NCI-H748 (cell line): ENCODE data around the gene LRRC61.

ENCODE experiments used
- DNase-seq: peaks from one replicate; lab custom pipeline; 2025; ENCODE audit not compliant: unreplicated experiment; lab: John Stamatoyannopoulos, UW

LRRC61 gene

DNA sequence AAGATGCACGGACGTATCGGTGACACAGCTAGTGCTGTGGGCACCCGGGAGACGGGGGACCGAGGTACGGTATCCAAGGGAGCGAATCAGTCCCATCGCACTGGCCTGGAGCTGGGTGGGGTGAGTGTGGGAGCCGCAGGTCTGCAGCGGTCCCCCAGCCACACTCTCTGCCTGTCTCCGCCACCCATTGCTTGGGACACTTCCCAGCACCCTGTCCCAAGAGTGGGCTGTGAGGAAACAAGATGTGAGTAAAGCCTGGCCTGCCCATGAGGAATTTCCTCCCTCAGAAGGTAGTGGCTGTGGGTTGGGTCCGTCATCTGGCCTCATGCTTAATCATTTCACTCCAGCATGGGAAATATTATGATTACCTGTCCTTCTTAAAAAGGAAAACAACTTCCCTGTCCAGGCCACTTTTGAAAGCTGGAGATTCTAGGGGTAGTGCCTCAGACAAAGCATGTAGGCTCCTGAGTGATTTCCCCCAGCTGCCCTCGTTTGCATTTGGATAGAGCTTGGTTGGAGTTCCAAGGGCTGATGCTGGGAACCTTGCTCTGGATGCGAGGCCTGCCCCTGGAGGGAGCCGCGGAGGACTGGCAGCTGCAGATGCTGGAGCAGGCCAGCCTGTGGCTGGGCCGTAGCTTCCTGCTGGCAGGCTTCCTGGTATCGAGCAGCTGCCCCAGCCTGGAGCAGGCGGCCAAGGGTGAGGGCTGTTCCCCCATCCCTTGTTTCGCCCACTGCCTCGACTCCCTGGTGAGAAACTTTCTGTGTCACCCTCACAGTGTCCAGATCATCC is 6.4 kb downstream of the LRRC61 start:
- DNase-seq, result no peak

DNA sequence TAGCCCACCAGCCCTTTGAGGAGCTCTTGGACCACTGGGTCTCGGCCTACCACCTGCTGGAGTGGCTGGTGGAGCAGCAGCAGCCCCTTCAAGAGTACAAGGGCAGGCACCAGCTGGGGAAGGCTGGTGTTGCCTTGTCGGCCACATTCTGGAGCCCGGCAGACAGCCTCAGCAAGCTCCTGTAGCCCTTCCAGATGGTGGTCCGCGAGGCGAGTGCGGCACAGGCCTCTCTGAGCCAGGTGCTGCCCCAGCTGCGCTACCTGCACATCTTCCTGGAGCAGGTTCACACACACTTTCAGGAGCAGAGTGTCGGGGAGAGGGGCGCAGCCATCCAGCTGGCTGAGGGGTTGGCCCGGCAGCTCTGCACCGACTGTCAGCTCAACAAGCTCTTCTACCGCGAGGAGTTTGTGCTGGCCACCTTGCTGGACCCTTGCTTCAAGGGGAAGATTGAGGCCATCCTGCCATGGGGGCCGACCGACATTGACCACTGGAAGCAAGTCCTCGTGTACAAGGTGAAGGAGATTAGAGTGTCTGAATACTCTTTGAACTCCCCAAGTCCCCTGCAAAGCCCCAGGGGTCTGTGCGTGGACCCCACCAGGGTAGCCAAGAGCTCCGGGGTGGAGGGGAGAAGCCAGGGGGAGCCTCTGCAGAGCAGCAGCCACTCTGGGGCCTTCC is 7.2 kb downstream of the LRRC61 start:
- DNase-seq, result no peak

DNA sequence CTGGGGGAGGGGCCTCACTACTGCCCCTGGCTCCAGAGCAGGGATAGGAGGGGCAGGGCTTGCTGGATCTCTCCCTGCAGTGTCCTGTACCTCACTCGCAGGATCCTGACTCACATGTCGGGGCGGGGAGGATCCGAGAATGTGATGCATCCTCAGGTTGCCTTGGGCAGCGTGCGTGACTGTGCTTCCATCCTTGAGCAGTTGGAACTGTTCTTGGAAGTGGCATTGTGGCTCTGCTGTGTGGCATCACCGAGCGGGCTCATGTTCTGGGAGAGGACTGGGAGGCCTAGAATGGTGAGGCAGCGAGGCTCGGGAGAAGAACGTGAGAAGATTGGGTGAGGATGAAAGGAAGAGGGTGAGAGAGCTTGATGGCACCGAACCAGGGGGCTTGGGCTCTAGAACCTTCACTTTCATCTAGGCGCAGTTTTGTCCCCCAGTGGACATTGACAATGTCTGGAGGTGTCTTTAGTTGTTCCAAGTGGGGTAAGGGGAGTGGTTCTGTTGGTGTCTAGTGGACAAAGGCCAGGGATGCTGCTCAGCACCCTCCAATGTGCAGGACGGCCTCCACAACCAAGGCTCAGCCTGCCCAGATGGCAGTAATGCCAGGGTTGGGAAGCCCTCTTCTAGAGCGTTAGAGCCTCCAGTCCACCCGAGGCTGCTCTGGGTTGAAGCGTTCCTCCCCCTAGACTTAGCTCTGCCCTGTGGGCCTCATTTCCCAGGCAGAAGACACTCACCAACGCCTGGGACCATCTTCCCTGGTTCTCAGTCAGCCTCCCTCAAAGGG is 9.9 kb downstream of the LRRC61 start:
- DNase-seq, result no peak

DNA sequence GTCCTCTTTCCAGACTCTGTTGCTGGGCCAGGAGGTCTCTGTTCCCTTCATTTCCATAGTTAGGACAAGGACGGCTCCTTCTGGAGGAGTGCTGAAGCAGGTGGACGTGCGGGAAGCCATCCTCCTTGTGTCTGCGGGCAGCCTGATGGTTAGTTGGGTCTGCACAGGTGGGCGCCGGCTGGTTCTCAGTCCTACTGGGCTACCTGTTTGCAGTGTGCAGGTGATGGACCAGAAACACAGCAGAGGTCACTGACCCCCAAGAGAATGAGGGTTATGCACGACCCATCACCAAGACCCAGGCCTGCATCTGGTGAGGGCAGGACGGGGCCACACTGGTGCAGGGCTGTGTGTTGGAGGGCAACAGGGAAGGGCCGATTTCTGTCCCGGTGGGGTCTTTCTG is 10.5 kb downstream of the LRRC61 start:
- no peak for DNase-seq

DNA sequence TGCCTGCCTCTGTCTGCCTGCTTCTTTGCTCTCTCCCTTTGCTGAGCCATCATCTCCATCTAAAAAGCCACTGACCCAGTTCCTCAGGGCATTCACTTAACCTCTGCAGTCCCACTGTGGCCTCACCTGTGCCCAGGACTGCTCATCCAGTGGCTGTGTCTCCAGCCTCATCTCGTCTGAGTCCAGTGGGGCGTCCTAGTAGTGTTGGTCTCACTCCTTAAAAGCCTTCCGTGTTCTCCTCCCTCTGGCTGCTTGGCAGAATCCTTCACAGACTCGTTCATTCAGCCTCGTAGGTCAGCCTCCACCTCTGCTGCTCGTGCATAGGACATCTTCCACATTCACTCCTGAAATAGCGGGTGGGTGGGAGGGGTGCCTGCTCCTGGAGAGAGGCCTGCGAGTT is 11.0 kb downstream of the LRRC61 start:
- DNase-seq, result no peak

DNA sequence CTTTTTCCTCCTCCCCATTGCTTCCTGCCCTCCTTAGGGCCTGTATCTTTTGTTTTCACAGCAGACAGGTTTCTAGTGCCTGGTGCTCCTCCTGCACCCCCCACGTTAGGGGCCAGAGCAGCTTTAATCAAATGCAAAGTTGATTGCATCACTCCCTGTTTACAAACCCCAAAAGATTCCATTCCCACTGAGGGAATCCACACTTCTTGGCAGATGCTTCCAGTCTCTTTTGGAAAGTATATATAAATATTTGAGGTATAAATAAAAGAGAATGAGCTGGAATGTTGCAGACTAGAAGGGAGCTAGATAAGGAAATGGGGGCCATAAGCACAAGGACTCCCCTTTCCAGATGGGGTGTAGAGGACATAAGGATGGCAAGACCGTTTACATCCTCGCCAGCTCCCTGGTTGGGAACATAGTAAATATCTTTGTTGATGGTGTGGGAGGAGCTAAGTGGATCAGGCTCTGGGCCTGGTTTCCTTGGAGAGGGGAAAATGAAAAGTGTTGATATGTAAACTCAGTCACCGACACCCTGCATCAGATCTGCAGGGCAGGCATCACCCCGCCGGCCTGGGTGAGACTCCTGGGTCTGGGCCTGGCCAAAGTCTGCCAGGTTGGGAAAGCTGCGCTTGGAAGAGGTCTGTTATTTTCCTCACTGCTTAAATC is 12.1 kb downstream of the LRRC61 start:
- DNase-seq, result no peak

DNA sequence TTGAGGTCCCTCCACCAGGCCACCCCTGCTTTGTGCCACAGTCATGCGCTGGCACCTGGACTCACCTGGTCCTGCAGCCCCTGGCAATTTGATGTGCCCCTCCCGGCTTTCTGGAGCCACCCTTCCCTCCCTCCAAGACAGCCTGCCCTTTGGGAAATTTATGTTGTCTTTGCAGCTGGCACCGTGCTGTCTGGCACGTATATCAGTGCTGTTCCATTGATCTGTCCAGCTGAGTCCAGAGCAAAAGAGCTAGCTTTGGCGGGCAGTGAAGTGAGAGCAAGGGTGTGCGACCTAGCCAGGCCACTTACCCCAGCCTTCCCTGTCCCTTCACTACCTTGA is 12.6 kb downstream of the LRRC61 start:
- DNase-seq, result no peak

DNA sequence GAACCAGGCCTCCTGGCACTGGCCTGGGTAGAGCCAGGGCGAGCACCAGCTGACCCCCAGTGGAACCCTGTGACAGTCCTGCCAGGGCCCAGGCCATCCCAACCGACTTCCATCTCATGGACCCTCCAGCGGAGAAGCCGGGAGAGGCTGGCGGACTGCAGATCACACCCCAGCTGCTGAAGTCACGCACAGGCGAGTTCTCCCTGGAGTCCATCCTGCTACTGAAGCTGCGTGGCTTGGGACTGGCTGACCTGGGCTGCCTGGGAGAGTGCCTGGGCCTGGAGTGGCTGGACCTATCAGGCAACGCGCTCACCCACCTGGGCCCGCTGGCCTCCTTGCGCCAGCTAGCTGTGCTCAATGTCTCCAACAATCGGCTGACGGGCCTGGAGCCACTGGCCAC is 13.6 kb downstream of the LRRC61 start:
- DNase-seq, result no peak

DNA sequence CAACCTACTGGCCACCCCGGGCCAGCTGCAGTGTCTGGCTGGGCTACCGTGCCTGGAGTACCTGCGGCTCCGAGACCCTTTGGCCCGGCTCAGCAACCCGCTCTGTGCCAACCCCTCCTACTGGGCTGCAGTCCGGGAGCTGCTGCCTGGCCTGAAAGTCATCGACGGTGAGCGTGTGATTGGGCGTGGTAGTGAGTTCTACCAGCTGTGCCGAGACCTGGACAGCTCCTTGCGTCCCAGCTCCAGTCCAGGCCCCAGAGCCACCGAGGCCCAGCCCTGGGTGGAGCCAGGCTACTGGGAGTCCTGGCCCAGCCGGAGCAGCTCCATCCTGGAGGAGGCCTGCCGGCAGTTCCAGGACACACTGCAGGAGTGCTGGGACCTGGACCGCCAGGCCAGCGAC is 14.0 kb downstream of the LRRC61 start:
- DNase-seq, result no peak

DNA sequence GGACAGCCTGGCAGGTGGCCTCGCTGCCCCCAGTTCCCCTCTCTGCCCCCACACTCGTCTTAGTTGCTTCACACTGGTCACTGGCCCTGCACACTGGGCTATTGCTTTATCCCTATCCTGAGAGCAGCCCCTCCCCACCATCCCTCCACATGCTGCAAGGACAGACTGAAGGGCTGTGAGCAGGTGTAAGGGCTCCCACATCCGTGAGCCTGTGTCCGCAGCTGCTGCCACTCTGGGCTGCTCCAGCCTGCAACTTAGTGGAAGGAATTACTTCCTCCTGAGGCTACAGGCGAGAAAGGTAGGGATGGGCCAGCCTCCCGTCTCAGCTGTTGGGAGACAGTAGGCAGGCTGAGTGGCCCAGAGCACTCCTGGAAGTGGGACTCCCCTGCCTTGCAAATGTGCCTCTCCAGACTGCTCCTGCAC is 14.5 kb downstream of the LRRC61 start:
- no peak for DNase-seq

DNA sequence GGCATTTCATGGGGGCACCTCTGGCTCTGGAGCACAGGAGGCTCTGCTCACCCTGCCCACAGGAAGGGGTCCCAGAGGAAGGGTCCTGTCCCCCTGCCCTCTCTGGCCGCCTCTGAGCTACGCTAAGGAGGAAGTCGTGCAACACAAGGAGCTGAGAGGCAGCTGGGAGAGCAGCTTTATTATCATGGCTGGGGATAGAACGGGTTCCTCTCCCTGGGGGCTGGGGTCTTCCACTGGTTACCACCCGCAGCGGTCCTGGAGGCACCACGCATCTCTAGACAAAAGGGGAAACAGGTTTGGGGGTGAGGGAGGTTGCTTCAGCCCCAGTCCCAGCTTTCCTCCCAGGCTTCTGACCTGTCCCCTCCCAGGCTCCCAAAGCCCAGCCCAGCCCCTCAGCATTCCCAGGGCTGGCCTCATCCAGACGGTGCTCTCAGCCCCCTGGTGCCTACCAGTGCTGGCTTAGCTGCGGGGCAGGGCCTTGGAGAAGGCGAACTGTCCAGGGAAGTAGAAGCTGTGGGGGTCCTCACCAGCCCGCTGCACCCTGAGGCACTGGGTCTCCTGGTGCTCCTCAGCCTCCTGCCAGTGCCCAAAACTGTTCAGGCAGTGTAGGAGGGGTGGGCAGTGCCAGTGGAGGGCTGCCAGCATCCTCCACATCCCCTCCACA is 15.1 kb downstream of the LRRC61 start:
- DNase-seq, result no peak

DNA sequence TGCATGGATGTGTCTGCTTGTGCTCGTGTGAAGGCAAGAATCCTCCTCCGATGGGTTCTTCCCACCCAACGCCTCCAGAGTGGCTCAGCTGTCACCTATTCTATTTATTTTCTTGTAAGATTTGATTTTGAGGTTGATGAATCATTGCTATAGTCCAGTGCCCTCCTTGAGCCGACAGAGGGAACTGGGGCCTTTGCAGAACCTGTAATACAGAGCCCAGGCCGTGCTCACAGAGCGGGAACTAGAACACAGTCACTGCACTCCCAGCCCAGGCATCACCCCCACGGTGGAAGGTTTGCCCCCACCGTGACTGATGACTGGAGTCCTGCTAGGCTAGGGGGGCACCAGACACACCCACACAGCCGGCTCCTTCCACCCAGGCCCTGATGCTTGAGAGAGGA is 16.3 kb downstream of the LRRC61 start:
- no peak for DNase-seq

DNA sequence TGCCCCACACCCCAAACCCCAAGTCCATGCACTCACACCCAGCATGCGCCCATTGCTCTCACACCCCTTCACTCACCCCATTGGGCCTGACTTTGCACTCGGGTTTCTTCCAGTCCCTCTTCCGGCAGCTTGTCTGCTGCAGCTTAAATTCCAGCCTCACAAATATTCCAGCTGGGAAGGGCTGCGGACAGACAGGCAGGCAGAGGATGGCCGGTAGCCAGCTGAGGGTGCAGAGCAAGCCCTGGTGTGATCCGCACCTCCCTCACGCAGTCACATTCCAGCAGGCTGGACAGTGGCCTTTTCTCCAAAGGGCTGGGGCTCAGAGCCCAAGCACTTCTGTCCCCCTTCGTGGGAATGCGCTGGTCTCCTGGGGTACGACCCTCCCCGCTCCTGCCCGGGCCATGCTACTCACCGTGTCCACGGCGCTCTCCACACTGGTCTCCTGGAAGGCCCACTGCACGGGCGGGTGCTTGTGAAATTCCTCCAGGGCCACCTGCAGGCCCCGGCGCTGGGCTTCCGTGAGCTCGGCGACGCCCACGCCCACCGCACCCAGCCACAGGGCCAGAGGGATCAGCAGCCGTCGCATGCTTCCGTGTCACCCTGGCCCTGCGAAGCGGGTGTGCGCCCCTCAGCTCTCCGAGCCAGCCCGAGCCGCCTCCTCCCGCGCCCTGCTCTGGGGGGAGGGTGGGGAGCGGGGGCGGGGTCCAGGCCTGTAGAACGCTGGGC is 17.0 kb downstream of the LRRC61 start:
- no peak for DNase-seq

DNA sequence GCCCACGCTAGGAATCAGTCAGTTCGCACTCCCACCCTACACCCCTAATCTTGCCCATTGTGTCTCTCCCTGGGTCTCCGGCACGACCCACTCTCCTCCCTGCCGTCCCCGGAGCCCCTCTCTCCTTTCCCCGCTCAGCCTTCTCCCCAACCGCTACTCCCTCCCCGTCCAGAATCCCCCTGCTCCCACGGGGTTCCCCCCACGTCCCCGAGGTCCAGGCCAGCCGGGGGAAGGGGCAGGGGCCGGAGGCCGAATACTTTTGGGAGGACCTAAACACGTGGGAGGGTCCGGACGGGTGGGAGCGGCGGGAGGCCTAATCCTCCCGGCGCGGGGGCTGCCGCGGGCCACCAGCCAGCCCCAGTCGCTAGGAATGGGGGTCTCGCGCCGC is 17.7 kb downstream of the LRRC61 start:
- DNase-seq, result no peak

DNA sequence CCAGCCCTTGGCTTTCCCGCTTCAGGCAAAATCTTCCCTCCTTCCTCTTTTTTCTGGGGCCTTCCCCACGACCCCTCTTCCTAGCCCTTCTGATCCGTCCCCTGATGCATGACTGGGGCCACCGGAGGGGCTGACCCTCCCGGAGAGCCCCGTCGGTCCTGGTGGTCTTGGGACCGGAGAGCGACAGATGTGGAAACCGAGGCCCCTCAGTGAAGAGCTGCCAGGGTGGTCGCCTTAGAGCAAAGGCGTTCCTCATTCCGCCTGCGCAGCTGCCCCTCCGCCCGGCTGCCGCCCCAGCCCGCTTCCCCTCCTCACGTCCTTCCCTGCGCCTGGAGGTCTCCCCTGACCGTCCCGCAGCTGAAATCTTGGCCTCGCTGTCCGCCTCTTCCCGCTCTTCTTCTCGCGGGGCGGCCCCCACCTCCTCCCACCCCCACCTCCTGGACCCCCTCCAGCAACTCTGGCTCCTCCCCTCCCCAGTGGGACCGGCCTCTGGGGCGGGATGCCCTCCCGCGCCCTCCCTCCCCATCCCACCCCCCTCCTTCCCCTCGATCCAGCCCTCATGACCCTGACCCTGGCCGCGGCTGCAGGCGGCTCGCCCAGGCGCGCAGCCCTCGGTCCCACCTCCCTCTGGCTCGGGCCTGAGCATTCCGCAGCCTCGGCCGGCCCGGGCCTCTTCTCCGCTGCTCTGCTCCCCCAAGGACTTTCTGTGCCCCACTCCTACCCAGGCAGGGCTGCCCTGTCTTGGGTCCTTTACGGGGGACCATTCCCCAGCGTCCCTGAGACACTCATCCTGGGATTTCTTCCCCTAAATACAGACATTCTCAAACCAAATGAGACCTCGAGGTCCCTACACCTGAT is 18.3 kb downstream of the LRRC61 start, which contains the start of gene RARRES2:
Gene RARRES2 (minus strand): TSS at position 367 of the 858 bp plus-strand sequence. CDS start 1,020 bp downstream, outside the sequence.
- no peak for DNase-seq

DNA sequence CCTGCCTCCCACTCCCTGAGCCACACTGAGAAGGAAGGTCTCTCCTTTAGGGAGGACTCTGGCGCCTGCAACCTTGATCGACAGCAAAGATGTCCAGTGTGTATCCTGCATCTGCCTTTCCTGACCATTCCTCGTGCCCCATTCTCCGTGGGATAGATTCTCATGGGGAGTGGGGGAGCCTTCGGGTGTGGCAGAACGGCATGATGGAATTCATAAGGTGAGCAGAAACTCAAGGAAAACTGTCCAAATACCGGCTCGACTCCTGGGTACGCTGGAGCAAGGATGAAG is 18.9 kb downstream of the LRRC61 start:
- no peak for DNase-seq

DNA sequence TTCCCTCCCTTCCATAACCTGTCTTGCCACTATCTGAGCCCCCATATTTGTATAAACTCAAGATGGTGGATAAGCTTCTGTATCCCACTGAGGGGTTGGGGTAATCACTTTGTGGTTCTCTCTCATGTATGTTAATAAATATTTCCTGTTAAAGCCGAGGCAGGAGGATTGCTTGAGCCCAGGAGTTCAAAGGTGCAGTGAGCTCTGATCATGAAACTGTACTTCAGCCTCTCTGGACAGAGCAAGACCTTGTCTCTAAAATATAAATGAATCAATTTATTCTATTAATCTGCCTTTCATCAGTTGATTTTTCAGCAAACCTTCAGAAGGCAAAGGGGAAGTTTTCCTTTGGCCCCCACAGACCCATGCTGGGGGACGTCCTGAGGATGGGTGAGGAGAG is 20.1 kb downstream of the LRRC61 start:
- DNase-seq, result no peak

DNA sequence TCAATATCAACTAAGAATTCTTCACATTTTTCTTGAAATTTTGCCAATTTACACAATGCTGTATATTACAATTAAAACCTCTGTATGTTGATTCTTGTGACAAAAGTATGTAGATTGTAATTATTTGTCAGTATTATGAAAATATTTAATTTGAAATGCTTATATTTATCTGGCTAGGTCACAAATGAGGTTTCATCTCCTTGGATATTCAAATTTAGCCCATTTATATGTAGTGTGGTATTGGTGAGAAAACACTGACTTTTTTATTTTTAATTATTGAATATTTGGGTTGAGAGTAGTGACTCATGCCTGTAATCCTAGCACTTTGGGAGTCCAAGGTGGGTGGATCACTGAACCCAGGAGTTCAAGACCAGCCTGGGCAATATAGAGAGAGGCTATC is 21.1 kb downstream of the LRRC61 start:
- no peak for DNase-seq

DNA sequence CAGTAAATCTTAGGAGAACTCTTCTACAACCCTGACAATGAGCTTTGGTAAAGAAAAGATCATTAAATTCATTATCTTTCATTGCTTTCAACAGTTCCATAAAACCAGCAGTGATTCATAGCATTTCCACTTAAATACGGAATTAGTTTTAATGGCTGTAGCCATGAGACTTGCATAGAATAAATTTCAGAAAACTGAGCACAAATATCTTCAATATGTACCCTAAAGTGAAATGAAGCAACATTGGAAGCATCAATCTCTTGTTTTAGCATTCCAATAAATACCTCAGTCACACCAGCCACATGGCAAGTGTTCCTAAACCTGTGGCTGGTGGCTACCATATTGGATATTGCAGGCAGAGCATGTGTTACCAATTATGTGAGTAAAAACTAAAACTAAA is 21.9 kb downstream of the LRRC61 start:
- DNase-seq, result no peak

DNA sequence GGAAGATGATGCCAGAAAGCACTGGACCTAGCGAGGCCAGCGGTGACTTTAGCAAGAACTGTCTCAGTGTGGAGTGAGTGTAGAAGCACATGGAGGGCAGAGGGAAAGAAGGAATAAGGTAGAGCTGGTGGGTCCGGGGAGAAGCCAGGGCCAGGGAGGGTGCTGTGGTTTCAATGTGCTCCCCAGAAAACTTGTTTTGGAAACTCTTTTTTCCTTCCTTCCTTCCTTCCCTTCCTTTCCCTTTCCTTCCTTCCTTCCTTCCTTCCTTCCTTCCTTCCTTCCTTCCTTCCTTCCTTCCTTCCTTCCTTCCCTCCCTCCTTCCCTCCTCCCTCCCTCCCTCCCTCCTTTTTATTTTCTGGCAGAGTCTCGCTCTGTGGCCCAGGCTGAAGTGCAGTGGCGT is 23.8 kb downstream of the LRRC61 start:
- DNase-seq, result no peak
